ENCODE results near the gene NES. TPM values are rescaled to one million over a fixed set of nuclear protein-coding genes. Genes with fewer than 3 reads are reported as not detected.

NES gene
- total and polyA plus RNA-seq, 11 donors, result 59.7 to 499 (median 158) TPM

DNA sequence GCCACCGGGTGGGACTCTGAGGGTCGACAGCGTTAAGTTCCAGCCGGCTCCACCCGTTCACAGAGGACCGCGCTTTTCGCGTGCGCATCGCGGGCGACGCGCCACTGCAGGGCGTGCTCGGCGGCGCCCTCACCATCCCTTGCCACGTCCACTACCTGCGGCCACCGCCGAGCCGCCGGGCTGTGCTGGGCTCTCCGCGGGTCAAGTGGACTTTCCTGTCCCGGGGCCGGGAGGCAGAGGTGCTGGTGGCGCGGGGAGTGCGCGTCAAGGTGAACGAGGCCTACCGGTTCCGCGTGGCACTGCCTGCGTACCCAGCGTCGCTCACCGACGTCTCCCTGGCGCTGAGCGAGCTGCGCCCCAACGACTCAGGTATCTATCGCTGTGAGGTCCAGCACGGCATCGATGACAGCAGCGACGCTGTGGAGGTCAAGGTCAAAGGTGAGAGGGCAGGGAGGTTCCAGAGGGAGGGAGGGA is 30.4 kb downstream of the NES start:
- Histone ChIP-seq H3K27ac (no peak overlapping the region), H3K9me3 (no peaks in the 10 kb centered on the region), H3K4me1 (peaks cover 0 to 9% (median 7%) of the 10 kb centered on the region in 12 donors), H3K27me3 (peaks cover 5 to 70% (median 46%) of the 10 kb centered on the region in 9 donors), H3K36me3 (no peaks in the 10 kb centered on the region), H3K4me3 (no peak overlapping the region)
- intact Hi-C loops (cut with DNase I), result loop anchor here in 1 of 10 donors (5.0 kb wide), 1 partner anchor 36 kb away; no protein-coding TSS in a partner anchor
- no peak for ATAC-seq
- no peak for TF ChIP-seq POLR2A (IDR thresholded peaks at IDR 0.05)
- TF ChIP-seq, protein P1, sequence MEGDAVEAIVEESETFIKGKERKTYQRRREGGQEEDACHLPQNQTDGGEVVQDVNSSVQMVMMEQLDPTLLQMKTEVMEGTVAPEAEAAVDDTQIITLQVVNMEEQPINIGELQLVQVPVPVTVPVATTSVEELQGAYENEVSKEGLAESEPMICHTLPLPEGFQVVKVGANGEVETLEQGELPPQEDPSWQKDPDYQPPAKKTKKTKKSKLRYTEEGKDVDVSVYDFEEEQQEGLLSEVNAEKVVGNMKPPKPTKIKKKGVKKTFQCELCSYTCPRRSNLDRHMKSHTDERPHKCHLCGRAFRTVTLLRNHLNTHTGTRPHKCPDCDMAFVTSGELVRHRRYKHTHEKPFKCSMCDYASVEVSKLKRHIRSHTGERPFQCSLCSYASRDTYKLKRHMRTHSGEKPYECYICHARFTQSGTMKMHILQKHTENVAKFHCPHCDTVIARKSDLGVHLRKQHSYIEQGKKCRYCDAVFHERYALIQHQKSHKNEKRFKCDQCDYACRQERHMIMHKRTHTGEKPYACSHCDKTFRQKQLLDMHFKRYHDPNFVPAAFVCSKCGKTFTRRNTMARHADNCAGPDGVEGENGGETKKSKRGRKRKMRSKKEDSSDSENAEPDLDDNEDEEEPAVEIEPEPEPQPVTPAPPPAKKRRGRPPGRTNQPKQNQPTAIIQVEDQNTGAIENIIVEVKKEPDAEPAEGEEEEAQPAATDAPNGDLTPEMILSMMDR (IDR thresholded peaks at IDR 0.05), result no peak
- WGBS, 4 donors, result 17 to 28% (median 22%) methylated on average over 47 to 51 of the region's 51 CpGs
- DNase-seq, result peak in 1 of 5 donors; percentile 26

DNA sequence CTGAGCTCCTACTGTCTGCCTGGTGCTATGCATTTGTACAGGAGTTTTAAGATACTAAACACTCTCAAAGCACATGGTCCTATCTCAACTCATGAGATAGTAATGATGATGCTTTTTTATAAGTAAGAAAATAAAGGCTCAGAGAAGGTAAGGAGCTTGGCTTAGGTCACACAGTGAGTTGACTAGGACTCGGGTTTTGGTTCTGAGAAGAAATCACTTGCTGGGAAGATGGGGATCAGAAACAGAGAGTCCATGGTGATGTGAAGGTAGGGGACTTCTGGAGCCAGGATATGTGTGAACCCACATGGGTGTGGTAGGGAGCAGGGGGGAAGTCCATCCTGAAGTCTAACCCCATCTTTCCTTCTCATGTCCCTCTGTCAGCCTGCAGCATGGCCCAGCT is 31.5 kb downstream of the NES start:
- Histone ChIP-seq H3K36me3 (no peaks in the 10 kb centered on the region), H3K4me1 (peaks cover 0 to 19% (median 12%) of the 10 kb centered on the region in 12 donors), H3K27me3 (peaks cover 11 to 74% (median 56%) of the 10 kb centered on the region in 9 donors), H3K9me3 (no peaks in the 10 kb centered on the region), H3K27ac (no peak overlapping the region), H3K4me3 (no peak overlapping the region)
- WGBS, 4 donors, result 91 to 100% (median 92%) methylated on average over 1 of the region's 1 CpG
- no peak for DNase-seq
- intact Hi-C loops (cut with DNase I), result loop anchor here in 1 of 10 donors (5.0 kb wide), 1 partner anchor 37 kb away; no protein-coding TSS in a partner anchor
- TF ChIP-seq POLR2A (IDR thresholded peaks at IDR 0.05), result no peak
- TF ChIP-seq, protein P1 (IDR thresholded peaks at IDR 0.05), result no peak
- ATAC-seq, result no peak

DNA sequence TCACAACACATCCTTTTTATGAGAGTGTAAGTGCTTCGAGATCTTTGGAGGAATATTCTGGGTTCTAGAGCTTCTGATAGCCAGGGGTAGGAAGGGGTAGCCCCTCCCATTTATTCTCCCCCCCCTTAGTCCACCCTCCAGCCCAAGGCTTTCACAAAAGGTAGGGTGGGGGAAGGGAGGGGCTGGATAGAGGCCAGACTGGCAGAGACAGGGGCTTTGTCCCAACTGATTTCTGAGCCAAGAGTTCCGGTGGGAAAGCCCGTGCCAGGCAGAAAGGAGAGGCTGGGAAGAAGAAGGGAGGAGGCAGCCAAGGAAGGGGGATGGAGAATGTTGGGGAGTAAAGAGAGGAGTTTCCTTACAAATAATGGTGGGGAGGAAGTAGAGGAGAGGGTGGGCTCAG is 32.2 kb downstream of the NES start:
- intact Hi-C loops (cut with DNase I), result loop anchor here in 1 of 10 donors (5.0 kb wide), 1 partner anchor 37 kb away; no protein-coding TSS in a partner anchor
- peaks cover 16 to 80% (median 59%) of the 10 kb centered on the region in 9 donors for H3K27me3 ChIP-seq
- ATAC-seq (no peak), DNase-seq (no peak)
- 65 to 70% (median 67%) methylated on average over 3 of the region's 3 CpGs for WGBS, 4 donors
- no peak overlapping the region for H3K27ac ChIP-seq
- no peak overlapping the region for H3K4me3 ChIP-seq
- no peak for TF ChIP-seq POLR2A (IDR thresholded peaks at IDR 0.05)
- TF ChIP-seq, protein P1 (IDR thresholded peaks at IDR 0.05), result no peak
- H3K36me3 ChIP-seq, result no peaks in the 10 kb centered on the region
- no peaks in the 10 kb centered on the region for H3K9me3 ChIP-seq
- peaks cover 0 to 19% (median 12%) of the 10 kb centered on the region in 12 donors for H3K4me1 ChIP-seq

DNA sequence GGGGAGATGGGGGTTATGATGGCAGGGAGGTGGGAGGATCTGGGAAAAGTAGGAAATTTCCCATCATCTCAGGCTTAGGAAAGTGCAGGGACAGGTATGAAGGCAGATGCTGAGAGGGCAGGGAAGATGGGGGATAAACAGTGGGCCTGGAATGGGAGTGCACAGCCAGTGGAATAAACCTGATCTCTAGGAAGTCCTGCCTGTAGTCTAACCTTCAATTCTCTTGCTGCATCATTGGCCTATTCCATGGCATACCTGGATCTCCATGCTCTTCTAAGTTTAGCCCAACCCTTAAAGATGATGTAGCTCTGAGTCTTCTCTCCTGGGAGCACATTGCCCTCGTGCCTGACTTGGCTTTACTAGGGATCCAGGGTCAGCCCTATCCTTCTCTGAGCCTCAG is 32.6 kb downstream of the NES start:
- ATAC-seq, result no peak
- 49 to 59% (median 54%) methylated on average over 1 of the region's 1 CpG for WGBS, 4 donors
- H3K27ac ChIP-seq, result no peak overlapping the region
- no peaks in the 10 kb centered on the region for H3K9me3 ChIP-seq
- DNase-seq, result no peak
- no peaks in the 10 kb centered on the region for H3K36me3 ChIP-seq
- peaks cover 0 to 19% (median 12%) of the 10 kb centered on the region in 12 donors for H3K4me1 ChIP-seq
- intact Hi-C loops (cut with DNase I), result loop anchor here in 1 of 10 donors (5.0 kb wide), 1 partner anchor 38 kb away; no protein-coding TSS in a partner anchor
- H3K27me3 ChIP-seq, result peaks cover 16 to 82% (median 63%) of the 10 kb centered on the region in 9 donors
- no peak overlapping the region for H3K4me3 ChIP-seq
- TF ChIP-seq, protein P1 (IDR thresholded peaks at IDR 0.05), result no peak
- TF ChIP-seq POLR2A (IDR thresholded peaks at IDR 0.05), result no peak

Data from heart left ventricle (tissue), 16 donors.